Neural progenitor cell (in vitro differentiated cells): Measurements from ENCODE around the gene VAMP2. TPM values are rescaled to one million over a fixed set of nuclear protein-coding genes. Genes with fewer than 3 reads are reported as not detected.

Experiments
- DNase-seq: peaks from one replicate; pipeline ENCODE4 v3.0.0-alpha.2; 2016; ENCODE audit warnings: low spot score
- H2AFZ ChIP-seq: fragments of 200-600 bp; sonication (generic); replicated peaks from 2 replicates; pipeline ENCODE4 v1.6.1; 2016; ENCODE audit warnings: antibody characterized with exemption
- H3F3A ChIP-seq: fragments of 200-600 bp; sonication (generic); 2 replicates; pipeline ENCODE4 v1.6.1; 2016; ENCODE audit warnings: antibody characterized with exemption, low read depth
- H3K27ac ChIP-seq: fragments of 200-600 bp; sonication (generic); 2 replicates; pipeline ENCODE4 v1.5.1; 2016; ENCODE audit warnings: mild to moderate bottlenecking
- H3K27me3 ChIP-seq: fragments of 200-600 bp; sonication (generic); 2 replicates; pipeline ENCODE4 v1.6.1; 2016; ENCODE audit warnings: mild to moderate bottlenecking, moderate library complexity
- H3K36me3 ChIP-seq: fragments of 200-600 bp; sonication (generic); 2 replicates; pipeline ENCODE4 v1.5.1; 2016
- H3K4me1 ChIP-seq: fragments of 200-600 bp; sonication (generic); 2 replicates; pipeline ENCODE4 v1.6.1; 2016; ENCODE audit warnings: mixed run types
- H3K4me2 ChIP-seq: fragments of 200-600 bp; sonication (generic); 2 replicates; pipeline ENCODE4 v1.6.1; 2016
- H3K4me3 ChIP-seq: fragments of 200-600 bp; sonication (generic); 2 replicates; pipeline ENCODE4 v1.5.1; 2016
- H3K79me2 ChIP-seq: fragments of 200-600 bp; sonication (generic); 2 replicates; pipeline ENCODE4 v1.6.1; 2016; ENCODE audit warnings: low read depth
- H3K9ac ChIP-seq: fragments of 200-600 bp; sonication (generic); 2 replicates; pipeline ENCODE4 v1.6.1; 2016
- H3K9me3 ChIP-seq: fragments of 200-600 bp; sonication (generic); 2 replicates; pipeline ENCODE4 v1.5.1; 2016; ENCODE audit warnings: low read depth
- H4K20me1 ChIP-seq: fragments of 200-600 bp; sonication (generic); 2 replicates; pipeline ENCODE4 v1.6.1; 2016; ENCODE audit warnings: low read depth
- H3K27ac Mint-ChIP-seq: 3 replicates; pipeline ENCODE4 v1.8.0; 2021; ENCODE audit warnings: mixed read lengths
- H3K27me3 Mint-ChIP-seq: 2 replicates; pipeline ENCODE4 v1.8.0; 2022; ENCODE audit warnings: low read depth, mild to moderate bottlenecking, inconsistent platforms, moderate library complexity, mixed read lengths; ENCODE audit not compliant: insufficient read depth
- H3K36me3 Mint-ChIP-seq: 3 replicates; pipeline ENCODE4 v1.8.0; 2021; ENCODE audit warnings: mixed read lengths
- H3K4me1 Mint-ChIP-seq: 3 replicates; pipeline ENCODE4 v1.8.0; 2021; ENCODE audit warnings: mixed read lengths
- H3K4me3 Mint-ChIP-seq: 3 replicates; pipeline ENCODE4 v1.8.0; 2021; ENCODE audit warnings: mild to moderate bottlenecking, moderate library complexity, mixed read lengths
- H3K9me3 Mint-ChIP-seq: 3 replicates; pipeline ENCODE4 v1.8.0; 2020; ENCODE audit warnings: mixed read lengths
- CTCF ChIP-seq: fragments of 200-600 bp; sonication (generic); IDR thresholded peaks from 2 replicates; pipeline ENCODE4 v1.5.1; 2017; ENCODE audit warnings: antibody characterized with exemption, mild to moderate bottlenecking
- EZH2 ChIP-seq: fragments of 200-600 bp; sonication (generic); IDR thresholded peaks from 2 replicates; pipeline ENCODE4 v1.6.1; 2017; ENCODE audit warnings: antibody characterized with exemption, mild to moderate bottlenecking, moderate library complexity
- EZH2phosphoT487 ChIP-seq: fragments of 200-600 bp; sonication (generic); IDR thresholded peaks from 2 replicates; pipeline ENCODE4 v1.6.1; 2017; ENCODE audit warnings: antibody characterized with exemption
- total RNA-seq: library from RNA; depleted of rRNA; stranded (reverse); fragments of >200 nt; gene quantifications from 2 replicates; pipeline ENCODE4 v1.2.3, GENCODE V29; 2015; ENCODE audit warnings: low replicate concordance

VAMP2 gene
- total RNA-seq, 1 donor from 2014 or later, result 11.7 TPM

DNA sequence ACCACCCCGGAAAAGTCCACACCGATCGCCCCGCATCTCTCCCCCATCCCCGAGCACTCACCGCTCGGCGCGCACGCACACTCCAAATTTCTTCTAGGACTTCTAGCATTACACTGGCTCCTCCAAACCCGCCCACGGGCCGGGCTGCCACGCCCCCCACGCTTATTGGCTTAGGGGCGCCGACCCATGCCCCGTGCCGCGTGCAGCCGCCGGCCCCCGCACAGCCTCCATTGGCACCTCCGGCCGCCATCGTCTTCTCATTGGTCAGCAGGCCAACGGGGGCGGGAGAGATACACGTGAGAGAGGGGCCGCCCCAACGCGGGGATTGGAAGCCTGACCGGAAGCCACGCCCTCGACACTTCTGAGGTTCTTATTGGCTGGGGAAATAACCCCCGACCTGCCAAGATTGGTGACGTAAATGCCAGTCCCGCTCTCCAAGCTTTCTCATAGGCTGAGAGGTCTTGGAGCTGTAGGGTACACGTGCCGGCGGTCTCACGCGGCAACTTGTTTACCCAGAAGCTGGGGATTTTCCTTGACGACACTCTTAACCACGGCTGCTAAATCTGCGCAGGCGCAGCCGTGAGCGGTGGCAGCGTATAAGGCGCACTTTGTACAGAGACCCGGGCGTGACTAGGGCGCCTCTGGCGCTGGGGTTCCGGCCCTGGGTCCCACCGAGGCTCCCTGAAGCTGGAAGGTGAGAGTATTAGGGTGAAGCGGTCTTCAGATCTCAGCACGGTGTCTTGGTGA lies 6.3 kb downstream of the VAMP2 start:
- peaks cover 18% of the 10 kb centered on the region for H3K4me1 ChIP-seq
- H3K27ac Mint-ChIP-seq, result no peak overlapping the region
- peaks cover 29% of the 10 kb centered on the region for H3K4me1 Mint-ChIP-seq
- H3K4me3 ChIP-seq, result peak overlapping the region; percentile 58
- peaks cover 4% of the 10 kb centered on the region for H3K36me3 ChIP-seq
- peak overlapping the region; percentile 80 for H3K4me2 ChIP-seq
- no peak overlapping the region for H2AFZ ChIP-seq
- peaks cover 7% of the 10 kb centered on the region for H3K27me3 Mint-ChIP-seq
- H3K27me3 ChIP-seq, result no peaks in the 10 kb centered on the region
- peak overlapping the region; percentile 2 for H3K9ac ChIP-seq
- TF ChIP-seq EZH2, result no peak
- no peak for TF ChIP-seq EZH2phosphoT487
- peak; percentile 12 for TF ChIP-seq CTCF
- H3K27ac ChIP-seq, result peak overlapping the region; percentile 77
- H3K36me3 Mint-ChIP-seq, result peaks cover 6% of the 10 kb centered on the region
- peaks cover 7% of the 10 kb centered on the region for H3K79me2 ChIP-seq
- peaks cover 70% of the 10 kb centered on the region for H3F3A ChIP-seq
- H3K9me3 ChIP-seq, result no peaks in the 10 kb centered on the region
- H4K20me1 ChIP-seq, result peaks cover 36% of the 10 kb centered on the region
- peak; percentile 100 for DNase-seq
- H3K4me3 Mint-ChIP-seq, result no peak overlapping the region
- no peaks in the 10 kb centered on the region for H3K9me3 Mint-ChIP-seq

- Histone ChIP-seq H3K4me2 (peak overlapping the region; percentile 80), H4K20me1 (peaks cover 33% of the 10 kb centered on the region), H2AFZ (no peak overlapping the region), H3K27me3 (no peaks in the 10 kb centered on the region), H3K79me2 (peaks cover 2% of the 10 kb centered on the region), H3F3A (peaks cover 66% of the 10 kb centered on the region), H3K4me1 (peaks cover 18% of the 10 kb centered on the region), H3K27ac (no peak overlapping the region), H3K36me3 (no peaks in the 10 kb centered on the region), H3K9ac (peak overlapping the region; percentile 2), H3K9me3 (no peaks in the 10 kb centered on the region), H3K4me3 (peak overlapping the region; percentile 58)
- H3K36me3 Mint-ChIP-seq, result peaks cover 1% of the 10 kb centered on the region
- no peak overlapping the region for H3K27ac Mint-ChIP-seq
- DNase-seq, result peak; percentile 59
- peaks cover 24% of the 10 kb centered on the region for H3K4me1 Mint-ChIP-seq
- no peak overlapping the region for H3K4me3 Mint-ChIP-seq
- no peaks in the 10 kb centered on the region for H3K9me3 Mint-ChIP-seq
- TF ChIP-seq EZH2, result no peak
- no peak for TF ChIP-seq EZH2phosphoT487
- TF ChIP-seq CTCF, result no peak
- H3K27me3 Mint-ChIP-seq, result peaks cover 7% of the 10 kb centered on the region
Measured at GRCh38 chr17:8155996-8156245, 6.8 kb downstream of the VAMP2 start.

- H3K9me3 Mint-ChIP-seq, result no peaks in the 10 kb centered on the region
- H4K20me1 ChIP-seq, result peaks cover 36% of the 10 kb centered on the region
- no peaks in the 10 kb centered on the region for H3K36me3 Mint-ChIP-seq
- H3K4me1 Mint-ChIP-seq, result peaks cover 24% of the 10 kb centered on the region
- H3K36me3 ChIP-seq, result no peaks in the 10 kb centered on the region
- peaks cover 66% of the 10 kb centered on the region for H3F3A ChIP-seq
- H3K4me3 ChIP-seq, result peak overlapping the region; percentile 58
- H3K4me2 ChIP-seq, result peak overlapping the region; percentile 80
- TF ChIP-seq CTCF (no peak), EZH2phosphoT487 (no peak), EZH2 (no peak)
- H2AFZ ChIP-seq, result no peak overlapping the region
- DNase-seq, result peak; percentile 29
- H3K9me3 ChIP-seq, result no peaks in the 10 kb centered on the region
- peak overlapping the region; percentile 2 for H3K9ac ChIP-seq
- H3K4me1 ChIP-seq, result peaks cover 18% of the 10 kb centered on the region
- no peak overlapping the region for H3K4me3 Mint-ChIP-seq
- H3K27ac ChIP-seq, result no peak overlapping the region
- no peaks in the 10 kb centered on the region for H3K79me2 ChIP-seq
- peaks cover 7% of the 10 kb centered on the region for H3K27me3 Mint-ChIP-seq
- H3K27ac Mint-ChIP-seq, result no peak overlapping the region
- no peaks in the 10 kb centered on the region for H3K27me3 ChIP-seq
Measured at GRCh38 chr17:8155231-8155995, 7.3 kb downstream of the VAMP2 start.
